Purkinje cell (primary cell): Measurements from ENCODE around the gene TMSB4Y. TPM values are rescaled to one million over a fixed set of nuclear protein-coding genes. Genes with fewer than 3 reads are reported as not detected.

Experiments
- polyA plus RNA-seq: library from polyadenylated mRNA; unstranded; fragments of >200 nt; fragmentation: Nextera tagmentation; gene quantifications from 2 replicates; pipeline ENCODE4 v1.2.1, GENCODE V29; 2014

TMSB4Y gene
- polyA plus RNA-seq: 1.8 and 3.7 TPM in 2 replicates

DNA sequence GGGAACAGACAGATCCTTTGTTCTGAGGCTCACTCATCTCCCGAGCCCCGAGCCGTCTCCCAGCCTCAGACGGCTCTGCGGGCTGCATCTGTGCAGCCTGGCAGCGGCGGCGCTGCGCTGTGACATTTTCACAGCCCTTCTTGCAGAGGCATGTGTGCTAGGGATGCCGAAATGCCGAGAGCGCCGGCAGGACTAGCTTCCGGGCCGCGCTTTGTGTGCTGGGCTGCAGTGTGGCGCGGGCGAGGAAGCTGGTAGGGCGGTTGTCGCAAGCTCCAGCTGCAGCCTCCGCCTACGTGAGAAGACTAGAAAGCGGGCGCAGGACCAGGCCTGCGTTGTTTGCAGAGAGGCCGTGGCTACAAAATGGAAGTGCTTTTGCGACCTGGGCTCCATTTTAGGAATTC is at the start of gene TMSB4Y:
TMSB4Y (plus strand) TSS at position 332 of the 401 bp plus-strand sequence.

Other genes starting within 250 kb of the TMSB4Y start
- 6.3 and 10.8 TPM in 2 replicates for gene UTY, start 223.9 kb upstream of the TMSB4Y start, polyA plus RNA-seq